B cell (primary cell): ENCODE measurements around the gene ECHDC3. TPM values are rescaled to one million over a fixed set of nuclear protein-coding genes. Genes with fewer than 3 reads are reported as not detected.

Experiments used
- ATAC-seq: fragments of 200-7000 bp; cut with Tn5 transposase; one replicate; pipeline ENCODE4 v1.10.0; 2021; ENCODE audit warnings: low read depth, mild to moderate bottlenecking, moderate number of reproducible peaks, moderate library complexity
- CTCF ChIA-PET: fragments of 350-600 bp; sonication (Branson Sonifier 250); formaldehyde crosslinking; loops from one replicate; lab custom pipeline; 2021; ENCODE audit warnings: antibody characterized with exemption, inconsistent platforms; lab: Charles Lee
- POLR2A ChIA-PET: fragments of 350-600 bp; sonication (Branson Sonifier 250); formaldehyde crosslinking; loops from one replicate; lab custom pipeline; 2021; ENCODE audit warnings: antibody characterized with exemption; lab: Charles Lee
- DNase-seq: peaks from one replicate; pipeline ENCODE4 v3.0.0; 2013
- H2AFZ ChIP-seq: 2 replicates; pipeline ENCODE4 v1.6.1; 2012; ENCODE audit warnings: mild to moderate bottlenecking, low read depth, low read length; ENCODE audit not compliant: insufficient read depth, poor library complexity, severe bottlenecking
- H3K27ac ChIP-seq, 2 donors: 1 replicate in 1 of 2; 2 replicates in 1 of 2; pipeline ENCODE4 v1.5.1; 2012 to 2013; ENCODE audit warnings: low read length in 2 of 2, mild to moderate bottlenecking in 2 of 2, moderate library complexity in 1 of 2
- H3K27me3 ChIP-seq, 4 experiments: fragments of 200-600 bp in 1 of 4; sonication (generic) in 1 of 4; replicated peaks in 1 of 4; 1 replicate in 2 of 4; 2 replicates in 2 of 4; pipeline versions ENCODE4 v1.6.1 to v1.7.0; 2013 to 2016; ENCODE audit warnings: low read length in 3 of 4, mild to moderate bottlenecking in 2 of 4, mixed read lengths in 1 of 4, moderate library complexity in 1 of 4; ENCODE audit not compliant: insufficient read depth in 4 of 4, control insufficient read depth in 3 of 4; ENCODE audit errors: control extremely low read depth in 1 of 4
- H3K36me3 ChIP-seq, 2 experiments: replicated peaks in 1 of 2; 1 replicate in 1 of 2; 2 replicates in 1 of 2; pipeline versions ENCODE4 v1.6.1 to v1.7.1; 2013; ENCODE audit warnings: low read length in 1 of 2; ENCODE audit not compliant: insufficient read depth in 2 of 2, control insufficient read depth in 1 of 2; ENCODE audit errors: control extremely low read depth in 1 of 2, extremely low read depth in 1 of 2
- H3K4me1 ChIP-seq, 2 donors: fragments of 200-600 bp in 1 of 2; sonication (generic) in 1 of 2; 1 replicate in 1 of 2; 2 replicates in 1 of 2; pipeline versions ENCODE4 v1.5.1 to v1.6.1; 2013 to 2017; ENCODE audit warnings: low read length in 2 of 2; ENCODE audit not compliant: control insufficient read depth in 2 of 2, insufficient read depth in 2 of 2
- H3K4me2 ChIP-seq: replicated peaks from 2 replicates; pipeline ENCODE3; 2012; ENCODE audit warnings: mild to moderate bottlenecking, low read depth, low read length; ENCODE audit not compliant: poor library complexity, severe bottlenecking
- H3K4me3 ChIP-seq, 5 experiments: fragments of 200-600 bp in 1 of 5; sonication (generic) in 1 of 5; 1 replicate in 3 of 5; 2 replicates in 2 of 5; pipeline versions ENCODE4 v1.5.1 to v1.7.0; 2011 to 2016; ENCODE audit warnings: low read length in 4 of 5, mild to moderate bottlenecking in 4 of 5, low read depth in 2 of 5, control low read depth in 1 of 5, moderate library complexity in 1 of 5; ENCODE audit not compliant: insufficient read depth in 1 of 5; ENCODE audit errors: control extremely low read depth in 1 of 5, extremely low read depth in 1 of 5
- H3K79me2 ChIP-seq: fragments of 200-600 bp; sonication (generic); one replicate; pipeline ENCODE4 v1.6.0; 2016; ENCODE audit warnings: low read length; ENCODE audit not compliant: control insufficient read depth, insufficient read depth
- H3K9ac ChIP-seq: fragments of 200-600 bp; sonication (generic); 2 replicates; pipeline ENCODE4 v1.6.1; 2017; ENCODE audit warnings: mild to moderate bottlenecking, low read length, moderate library complexity
- H3K9me3 ChIP-seq, 3 donors: one replicate each; pipeline versions ENCODE4 v1.6.1 to v1.7.1; 2013; ENCODE audit warnings: low read length in 2 of 3; ENCODE audit not compliant: control insufficient read depth in 2 of 3, insufficient read depth in 1 of 3; ENCODE audit errors: control extremely low read depth in 1 of 3
- H4K20me1 ChIP-seq: 2 replicates; pipeline ENCODE4 v1.6.0; 2012; ENCODE audit warnings: mild to moderate bottlenecking, low read length; ENCODE audit not compliant: insufficient read depth, control insufficient read depth, poor library complexity, severe bottlenecking
- H3K27ac Mint-ChIP-seq: one replicate; pipeline ENCODE4 v1.8.0; 2021; ENCODE audit warnings: mixed read lengths
- H3K27me3 Mint-ChIP-seq: one replicate; pipeline ENCODE4 v1.8.0; 2021; ENCODE audit warnings: mixed read lengths
- H3K4me1 Mint-ChIP-seq: one replicate; pipeline ENCODE4 v1.8.0; 2021; ENCODE audit warnings: mixed read lengths
- H3K4me3 Mint-ChIP-seq: one replicate; pipeline ENCODE4 v1.8.0; 2021; ENCODE audit warnings: mixed read lengths
- H3K9me3 Mint-ChIP-seq: one replicate; pipeline ENCODE4 v1.8.0; 2022; ENCODE audit warnings: mixed read lengths; ENCODE audit not compliant: insufficient read depth
- CTCF ChIP-seq: fragments of 200-600 bp; IDR thresholded peaks from one replicate; pipeline ENCODE4 v1.8.0; 2022; ENCODE audit warnings: antibody characterized with exemption, mild to moderate bottlenecking
- EZH2 ChIP-seq: IDR thresholded peaks from 2 replicates; pipeline ENCODE4 v1.6.1; 2012; ENCODE audit warnings: borderline replicate concordance, low read depth, mild to moderate bottlenecking, moderate library complexity, low read length; ENCODE audit not compliant: insufficient read depth, poor library complexity, severe bottlenecking
- WGBS: methylation state at CpG from one replicate; pipeline ENCODE4 v1.1.5; 2013; ENCODE audit warnings: missing lambda C conversion rate; ENCODE audit not compliant: insufficient coverage; 5-methylcytosine and 5-hydroxymethylcytosine counted together
- intact Hi-C: fragments of 100-400 bp; cut with micrococcal nuclease; formaldehyde crosslinking; loops from one replicate; pipeline ENCODE4 v1.10.0; 2022
- polyA plus RNA-seq: library from polyadenylated mRNA; depleted of rRNA; stranded (reverse); fragments of >200 nt; gene quantifications from 2 replicates; pipeline ENCODE4 v1.2.3, GENCODE V29; 2012
- total RNA-seq, 2 donors: library from RNA; stranded (reverse); fragments of 120-200 nt in 1 of 2; gene quantifications; 1 replicate in 1 of 2; 2 replicates in 1 of 2; pipeline versions ENCODE4 v1.2.3 to v1.2.4, GENCODE V29; 2013 to 2022

ECHDC3 gene
- total and polyA plus RNA-seq, 2 donors (not counting 1 experiment from before 2014, with no cell fraction given): 3.9 to 9.6 TPM

- H3K79me2 ChIP-seq: peaks cover 2% of the 10 kb centered on the region
- POLR2A ChIA-PET: no interaction called here
- H3K4me1 Mint-ChIP-seq: no peaks in the 10 kb centered on the region
- no peak overlapping the region for H3K4me3 Mint-ChIP-seq
- no peaks in the 10 kb centered on the region for H3K27me3 Mint-ChIP-seq
- no peaks in the 10 kb centered on the region for H3K9me3 Mint-ChIP-seq
- intact Hi-C loops: no loop called here
- 80% methylated on average over 7 of the region's 8 CpGs for WGBS
- no peak overlapping the region for H3K4me3 ChIP-seq
- no peaks in the 10 kb centered on the region for H4K20me1 ChIP-seq
- H3K9me3 ChIP-seq: no peaks in the 10 kb centered on the region
- no peak for ATAC-seq
- CTCF ChIA-PET: no interaction called here
- DNase-seq: no peak
- TF ChIP-seq CTCF (no peak), EZH2 (no peak)
- no peak overlapping the region for H3K4me2 ChIP-seq
- no peaks in the 10 kb centered on the region for H3K27me3 ChIP-seq
- no peaks in the 10 kb centered on the region for H3K36me3 ChIP-seq
- no peaks in the 10 kb centered on the region for H3K4me1 ChIP-seq
- no peak overlapping the region for H3K27ac Mint-ChIP-seq
- no peak overlapping the region for H2AFZ ChIP-seq
- no peak overlapping the region for H3K9ac ChIP-seq
- no peak overlapping the region for H3K27ac ChIP-seq
Measured at GRCh38 chr10:11763501-11763861, 21.3 kb downstream of the ECHDC3 start.

- Histone ChIP-seq H3K79me2 (no peaks in the 10 kb centered on the region), H3K4me2 (no peak overlapping the region), H3K4me3 (no peak overlapping the region), H4K20me1 (no peaks in the 10 kb centered on the region), H3K9ac (no peak overlapping the region), H3K4me1 (no peaks in the 10 kb centered on the region), H2AFZ (no peak overlapping the region), H3K36me3 (no peaks in the 10 kb centered on the region), H3K27me3 (no peaks in the 10 kb centered on the region), H3K27ac (no peak overlapping the region), H3K9me3 (no peaks in the 10 kb centered on the region)
- H3K27me3 Mint-ChIP-seq: no peaks in the 10 kb centered on the region
- ATAC-seq (no peak), DNase-seq (no peak)
- ChIA-PET POLR2A (no interaction called here), CTCF (interaction anchor here (0.5 to 2.0 kb wide), 2 partner anchors 8 to 349 kb away, joined by 4 to 12 read pairs; no protein-coding TSS in a partner anchor)
- no peak overlapping the region for H3K27ac Mint-ChIP-seq
- no peaks in the 10 kb centered on the region for H3K4me1 Mint-ChIP-seq
- no peaks in the 10 kb centered on the region for H3K9me3 Mint-ChIP-seq
- intact Hi-C loops: no loop called here
- WGBS: 86% methylated on average over 6 of the region's 6 CpGs
- H3K4me3 Mint-ChIP-seq: no peak overlapping the region
- TF ChIP-seq CTCF (no peak), EZH2 (no peak)
Measured at GRCh38 chr10:11765141-11765540, 23.0 kb downstream of the ECHDC3 start.
